Subcutaneous adipose tissue (tissue), 4 donors: ENCODE measurements around the gene SP6. TPM values are rescaled to one million over a fixed set of nuclear protein-coding genes. Genes with fewer than 3 reads are reported as not detected.

Experiments used
- total RNA-seq, 4 donors: library from RNA; depleted of rRNA; stranded (reverse); fragments of >200 nt; gene quantifications; one replicate each; pipeline ENCODE4 v1.1.0, GENCODE V29; 2016
- TF ChIP-seq, protein P1 (sequence below): fragments of 450-650 bp; IDR thresholded peaks from one replicate; pipeline ENCODE4 v1.5.1; 2016; ENCODE audit warnings: low read depth, mild to moderate bottlenecking, control low read depth, antibody characterized with exemption, moderate library complexity

SP6 gene
- total RNA-seq, 4 donors from 2014 or later = 0.16 to 1.3 (median 0.17) TPM; not detected in 1

DNA sequence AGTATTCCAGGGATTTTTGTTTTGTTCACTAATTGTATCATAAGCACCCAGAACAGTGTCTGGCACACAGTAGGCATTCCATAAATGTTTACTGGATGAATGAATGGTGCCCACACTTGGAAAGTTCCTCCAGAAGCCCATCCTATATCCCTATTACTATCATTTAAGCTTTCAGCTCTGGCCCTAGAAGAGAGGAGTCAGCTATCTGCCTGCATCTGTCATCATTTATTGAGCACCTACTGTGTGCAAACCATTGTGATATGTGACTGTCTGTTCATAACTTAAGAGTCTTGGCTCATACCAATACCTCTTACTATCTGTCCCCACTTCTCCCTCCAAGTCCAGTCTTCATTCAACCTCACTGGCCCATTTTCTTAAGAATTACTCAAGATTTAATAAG lies 20.1 kb upstream of the SP6 start:
- TF ChIP-seq, protein P1, sequence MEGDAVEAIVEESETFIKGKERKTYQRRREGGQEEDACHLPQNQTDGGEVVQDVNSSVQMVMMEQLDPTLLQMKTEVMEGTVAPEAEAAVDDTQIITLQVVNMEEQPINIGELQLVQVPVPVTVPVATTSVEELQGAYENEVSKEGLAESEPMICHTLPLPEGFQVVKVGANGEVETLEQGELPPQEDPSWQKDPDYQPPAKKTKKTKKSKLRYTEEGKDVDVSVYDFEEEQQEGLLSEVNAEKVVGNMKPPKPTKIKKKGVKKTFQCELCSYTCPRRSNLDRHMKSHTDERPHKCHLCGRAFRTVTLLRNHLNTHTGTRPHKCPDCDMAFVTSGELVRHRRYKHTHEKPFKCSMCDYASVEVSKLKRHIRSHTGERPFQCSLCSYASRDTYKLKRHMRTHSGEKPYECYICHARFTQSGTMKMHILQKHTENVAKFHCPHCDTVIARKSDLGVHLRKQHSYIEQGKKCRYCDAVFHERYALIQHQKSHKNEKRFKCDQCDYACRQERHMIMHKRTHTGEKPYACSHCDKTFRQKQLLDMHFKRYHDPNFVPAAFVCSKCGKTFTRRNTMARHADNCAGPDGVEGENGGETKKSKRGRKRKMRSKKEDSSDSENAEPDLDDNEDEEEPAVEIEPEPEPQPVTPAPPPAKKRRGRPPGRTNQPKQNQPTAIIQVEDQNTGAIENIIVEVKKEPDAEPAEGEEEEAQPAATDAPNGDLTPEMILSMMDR = no peak

- TF ChIP-seq, protein P1 = no peak
Measured at GRCh38 chr17:47870056-47870455, 19.1 kb upstream of the SP6 start.

- TF ChIP-seq, protein P1 = no peak
Measured at GRCh38 chr17:47869114-47869513, 18.2 kb upstream of the SP6 start.

GRCh38 chr17:47867813-47868533 lies 17.0 kb upstream of the SP6 start:
- TF ChIP-seq, protein P1 = no peak

DNA sequence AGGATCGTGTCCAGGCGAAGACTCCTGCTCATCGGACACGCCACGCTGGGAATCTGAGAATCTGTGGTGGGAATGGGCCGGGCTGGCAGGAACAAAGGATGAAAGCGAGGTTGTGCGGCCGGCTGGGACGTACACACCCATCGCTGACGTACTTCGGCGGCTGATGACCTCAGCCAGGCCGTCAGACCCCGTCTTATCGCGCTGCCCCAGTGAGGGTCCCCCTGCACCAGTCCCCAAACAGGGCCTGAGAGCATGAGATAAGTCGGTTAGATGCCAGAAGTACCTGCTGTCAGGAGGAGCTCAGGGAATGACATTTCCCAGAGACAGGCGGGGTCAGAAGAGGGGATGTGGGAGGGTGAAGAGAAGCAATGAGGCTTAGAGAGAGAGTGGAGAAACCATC lies 16.0 kb upstream of the SP6 start:
- TF ChIP-seq, protein P1 = no peak

DNA sequence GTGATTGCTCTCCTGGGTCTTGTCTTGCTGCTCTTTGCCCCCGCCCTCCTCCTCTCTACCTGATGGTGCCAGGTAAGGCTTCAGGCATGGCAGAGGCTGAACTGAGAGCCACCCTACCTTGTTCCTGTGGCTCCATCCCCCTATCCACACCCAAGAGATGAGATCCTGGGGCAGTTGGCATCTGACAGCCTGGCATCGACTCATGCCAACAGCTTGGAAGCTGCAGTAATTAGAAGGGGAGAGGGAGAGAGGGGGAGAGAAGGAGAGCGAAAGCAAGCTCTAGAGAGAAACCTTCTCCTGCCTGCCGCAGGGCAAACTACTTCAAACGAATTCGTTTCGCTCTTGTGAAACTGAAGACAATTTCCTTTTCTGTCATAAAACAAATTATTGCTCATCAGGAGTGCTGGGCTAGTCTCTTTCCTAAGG lies 13.8 kb upstream of the SP6 start:
- TF ChIP-seq, protein P1 = no peak

DNA sequence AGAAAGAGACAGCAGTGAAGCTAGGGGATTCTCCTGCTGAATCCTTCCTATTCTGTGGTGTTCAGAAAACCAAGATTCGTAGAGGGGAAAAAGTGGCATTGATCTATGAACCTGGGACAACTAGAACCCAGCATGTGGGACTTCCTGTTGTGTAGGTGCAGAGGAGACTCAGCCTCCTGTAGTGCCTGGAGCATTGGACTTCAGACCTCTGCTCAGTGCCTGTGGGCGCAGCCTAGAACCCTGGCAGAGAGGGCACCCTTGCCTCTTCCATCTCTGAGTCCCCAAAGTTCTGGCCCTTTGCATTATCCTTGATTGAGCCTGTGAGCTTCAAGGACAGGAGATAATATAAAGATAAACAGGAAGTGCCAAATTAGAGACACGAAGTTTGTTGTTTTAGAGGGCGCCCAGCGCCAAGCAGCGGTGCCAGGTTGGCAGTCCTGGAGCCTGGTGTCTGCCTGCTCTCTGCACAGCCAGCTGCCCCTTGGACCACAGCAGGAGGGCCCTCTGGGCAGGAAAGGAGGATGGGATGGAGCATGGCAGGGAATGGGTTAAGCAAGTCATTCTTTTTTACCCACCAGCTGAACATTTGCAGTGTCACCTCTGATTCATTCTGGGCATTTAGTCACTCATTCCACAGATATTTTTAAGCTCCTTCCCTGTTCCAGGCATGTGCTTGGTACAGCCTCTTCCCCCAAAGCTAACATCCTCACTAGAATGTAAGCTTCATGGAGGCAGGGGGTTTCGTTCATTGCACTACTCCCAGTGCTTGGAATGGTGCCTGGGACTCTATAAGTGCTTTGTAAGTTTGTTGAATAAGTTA lies 11.9 kb upstream of the SP6 start:
- TF ChIP-seq, protein P1 = no peak
